Endodermal cell (in vitro differentiated cells): ENCODE results near the gene HTR3A. TPM values are rescaled to one million over a fixed set of nuclear protein-coding genes. Genes with fewer than 3 reads are reported as not detected.

Experiments used
- DNase-seq: peaks from one replicate; pipeline ENCODE4 v3.0.0-alpha.2; 2017
- H3K27ac ChIP-seq: 2 replicates; pipeline ENCODE4 v1.5.1; 2013; ENCODE audit warnings: mild to moderate bottlenecking, low read depth, low read length, moderate library complexity
- H3K27me3 ChIP-seq: 2 replicates; pipeline ENCODE4 v1.6.1; 2013; ENCODE audit warnings: mild to moderate bottlenecking, low read length, moderate library complexity; ENCODE audit not compliant: insufficient read depth, control insufficient read depth, poor library complexity, severe bottlenecking
- H3K36me3 ChIP-seq: 2 replicates; pipeline ENCODE4 v1.7.0; 2013; ENCODE audit warnings: mild to moderate bottlenecking, low read length, moderate library complexity; ENCODE audit not compliant: control insufficient read depth, insufficient read depth
- H3K4me1 ChIP-seq: one replicate; pipeline ENCODE4 v1.7.0; 2013; ENCODE audit warnings: low read length; ENCODE audit not compliant: control insufficient read depth, insufficient read depth
- H3K4me3 ChIP-seq: 2 replicates; pipeline ENCODE4 v1.5.1; 2013; ENCODE audit warnings: mild to moderate bottlenecking, low read length, moderate library complexity
- H3K9ac ChIP-seq: 2 replicates; pipeline ENCODE4 v1.6.1; 2013; ENCODE audit warnings: mild to moderate bottlenecking, low read length, moderate library complexity; ENCODE audit not compliant: poor library complexity, severe bottlenecking; ENCODE audit errors: extremely low read depth
- H3K9me3 ChIP-seq: 2 replicates; pipeline ENCODE4 v1.6.1; 2013; ENCODE audit warnings: mild to moderate bottlenecking, low read length, moderate library complexity; ENCODE audit not compliant: control insufficient read depth
- H3K27ac Mint-ChIP-seq: 2 replicates; pipeline ENCODE4 v1.8.0; 2020; ENCODE audit warnings: mixed read lengths
- H3K27me3 Mint-ChIP-seq: 2 replicates; pipeline ENCODE4 v1.8.0; 2021; ENCODE audit warnings: mild to moderate bottlenecking, mixed read lengths; ENCODE audit not compliant: insufficient read depth
- H3K36me3 Mint-ChIP-seq: 2 replicates; pipeline ENCODE4 v1.8.0; 2020; ENCODE audit warnings: low read depth, mixed read lengths
- H3K4me1 Mint-ChIP-seq: 2 replicates; pipeline ENCODE4 v1.8.0; 2020; ENCODE audit warnings: mixed read lengths
- H3K4me3 Mint-ChIP-seq: 2 replicates; pipeline ENCODE4 v1.8.0; 2020; ENCODE audit warnings: mild to moderate bottlenecking, moderate library complexity, mixed read lengths
- H3K9me3 Mint-ChIP-seq: 2 replicates; pipeline ENCODE4 v1.8.0; 2020; ENCODE audit warnings: mild to moderate bottlenecking, mixed read lengths
- CTCF ChIP-seq: fragments of 200-600 bp; sonication (generic); conservative IDR thresholded peaks from 2 replicates; pipeline ENCODE4 v1.5.0; 2021; ENCODE audit warnings: antibody characterized with exemption, mild to moderate bottlenecking
- WGBS, 2 experiments: methylation state at CpG; one replicate each; pipeline versions ENCODE4 v1.1.5 to v1.1.7; 2013; ENCODE audit warnings: missing lambda C conversion rate in 2 of 2, mixed read lengths in 1 of 2; ENCODE audit not compliant: insufficient coverage in 1 of 2, insufficient read length in 1 of 2; 5-methylcytosine and 5-hydroxymethylcytosine counted together
- total RNA-seq, 2 donors: library from RNA; stranded (reverse); fragmentation: NEBNext Ultra II Directional in 1 of 2; extraction: Animal tissue kit (Norgen Biotek cat#: 25700) in 1 of 2; gene quantifications; 2 replicates in 1 of 2; 3 replicates in 1 of 2; pipeline ENCODE4 v1.2.1, GENCODE V29; 2021

Gene HTR3A
- total RNA-seq, 2 donors from 2014 or later, result 0.55 TPM; not detected in 1

- Mint-ChIP-seq H3K4me3 (no peak overlapping the region), H3K27me3 (peaks cover 12% of the 10 kb centered on the region), H3K4me1 (no peaks in the 10 kb centered on the region), H3K27ac (no peak overlapping the region), H3K9me3 (no peaks in the 10 kb centered on the region), H3K36me3 (no peaks in the 10 kb centered on the region)
- H3K9ac ChIP-seq, result no peak overlapping the region
- no peaks in the 10 kb centered on the region for H3K4me1 ChIP-seq
- no peak for DNase-seq
- TF ChIP-seq CTCF, result no peak
- no peaks in the 10 kb centered on the region for H3K9me3 ChIP-seq
- 88 to 94% methylated on average over 4 to 6 of the region's 6 CpGs for WGBS, 2 experiments
- no peaks in the 10 kb centered on the region for H3K36me3 ChIP-seq
- no peak overlapping the region for H3K27ac ChIP-seq
- no peak overlapping the region for H3K4me3 ChIP-seq
- peaks cover 16% of the 10 kb centered on the region for H3K27me3 ChIP-seq
These were observed 5.9 kb downstream of the HTR3A start for GRCh38 chr11:113980785-113981184.

GRCh38 chr11:113982306-113982705 is 7.4 kb downstream of the HTR3A start:
- Mint-ChIP-seq H3K9me3 (no peaks in the 10 kb centered on the region), H3K4me3 (no peak overlapping the region), H3K27ac (no peak overlapping the region), H3K27me3 (peaks cover 4% of the 10 kb centered on the region), H3K36me3 (no peaks in the 10 kb centered on the region), H3K4me1 (no peaks in the 10 kb centered on the region)
- DNase-seq, result no peak
- Histone ChIP-seq H3K9ac (no peak overlapping the region), H3K9me3 (no peaks in the 10 kb centered on the region), H3K27ac (no peak overlapping the region), H3K4me3 (no peak overlapping the region), H3K36me3 (no peaks in the 10 kb centered on the region), H3K27me3 (peaks cover 9% of the 10 kb centered on the region), H3K4me1 (no peaks in the 10 kb centered on the region)
- TF ChIP-seq CTCF, result no peak

GRCh38 chr11:113984781-113985180 is 9.9 kb downstream of the HTR3A start:
- H3K36me3 Mint-ChIP-seq, result no peaks in the 10 kb centered on the region

More at GRCh38 chr11:113984781-113985180, 9.9 kb downstream of the HTR3A start:
- no peak overlapping the region for H3K4me3 ChIP-seq
- H3K9ac ChIP-seq, result no peak overlapping the region
- Mint-ChIP-seq H3K27ac (no peak overlapping the region), H3K9me3 (no peaks in the 10 kb centered on the region), H3K27me3 (peaks cover 6% of the 10 kb centered on the region), H3K4me3 (no peak overlapping the region), H3K4me1 (no peaks in the 10 kb centered on the region)
- H3K27me3 ChIP-seq, result peaks cover 8% of the 10 kb centered on the region
- no peaks in the 10 kb centered on the region for H3K9me3 ChIP-seq
- DNase-seq, result no peak
- TF ChIP-seq CTCF, result no peak
- 89 to 96% methylated on average over 4 to 5 of the region's 6 CpGs for WGBS, 2 experiments
- no peaks in the 10 kb centered on the region for H3K4me1 ChIP-seq
- H3K36me3 ChIP-seq, result no peaks in the 10 kb centered on the region
- no peak overlapping the region for H3K27ac ChIP-seq
